Vagina (tissue), 2 donors: ENCODE data around the gene ABLIM2.

Source experiments
- CTCF ChIP-seq, 3 experiments: fragments of 450-650 bp in 2 of 3; fragments of 200-600 bp in 1 of 3; sonication (generic) in 1 of 3; IDR thresholded peaks; one replicate each; pipeline ENCODE4 v1.5.1; 2017 to 2019; ENCODE audit warnings: antibody characterized with exemption in 3 of 3, mild to moderate bottlenecking in 2 of 3, moderate library complexity in 2 of 3
- POLR2A ChIP-seq, 2 donors: fragments of 450-650 bp; IDR thresholded peaks; one replicate each; pipeline ENCODE4 v1.6.1; 2017; ENCODE audit warnings: antibody characterized with exemption in 2 of 2, mild to moderate bottlenecking in 2 of 2, moderate library complexity in 2 of 2
- POLR2AphosphoS5 ChIP-seq, 2 donors: sonication (generic); formaldehyde crosslinking; IDR thresholded peaks; one replicate each; pipeline ENCODE4 v1.9.0; 2017; ENCODE audit warnings: antibody characterized with exemption in 2 of 2, mild to moderate bottlenecking in 2 of 2, low read depth in 1 of 2; ENCODE audit not compliant: insufficient read depth in 1 of 2

- no peak for TF ChIP-seq CTCF (IDR thresholded peaks at IDR 0.05)
- no peak for TF ChIP-seq POLR2A (IDR thresholded peaks at IDR 0.05)
- no peak for TF ChIP-seq POLR2AphosphoS5 (IDR thresholded peaks at IDR 0.05; ENCODE audit: insufficient read depth in 1 of 2, low read depth in 1 of 2)
These were observed 48.3 kb downstream of the ABLIM2 start for GRCh38 chr4:8110071-8110986.
